ENCODE results near the gene HDAC7.

GRCh38 chr12:47750916-47751470 lies 68.7 kb downstream of the HDAC7 start:
- TF ChIP-seq EZH2phosphoT487 (IDR thresholded peaks at IDR 0.05; ENCODE audit: borderline replicate concordance) (no peak), CTCF (conservative IDR thresholded peaks at IDR 0.05; ENCODE audit: low read length) (no peak)
